NCI-H510A treated with DMSO at 0.1 percent for 48 hours (cell line): Measurements from ENCODE around the gene KLK13.
A peak's percentile ranks its signal among the peaks of the same experiment; 100 is the strongest.

Source experiments
- DNase-seq: peaks from one replicate; lab custom pipeline; 2025; lab: John Stamatoyannopoulos, UW

The KLK13 gene

DNA sequence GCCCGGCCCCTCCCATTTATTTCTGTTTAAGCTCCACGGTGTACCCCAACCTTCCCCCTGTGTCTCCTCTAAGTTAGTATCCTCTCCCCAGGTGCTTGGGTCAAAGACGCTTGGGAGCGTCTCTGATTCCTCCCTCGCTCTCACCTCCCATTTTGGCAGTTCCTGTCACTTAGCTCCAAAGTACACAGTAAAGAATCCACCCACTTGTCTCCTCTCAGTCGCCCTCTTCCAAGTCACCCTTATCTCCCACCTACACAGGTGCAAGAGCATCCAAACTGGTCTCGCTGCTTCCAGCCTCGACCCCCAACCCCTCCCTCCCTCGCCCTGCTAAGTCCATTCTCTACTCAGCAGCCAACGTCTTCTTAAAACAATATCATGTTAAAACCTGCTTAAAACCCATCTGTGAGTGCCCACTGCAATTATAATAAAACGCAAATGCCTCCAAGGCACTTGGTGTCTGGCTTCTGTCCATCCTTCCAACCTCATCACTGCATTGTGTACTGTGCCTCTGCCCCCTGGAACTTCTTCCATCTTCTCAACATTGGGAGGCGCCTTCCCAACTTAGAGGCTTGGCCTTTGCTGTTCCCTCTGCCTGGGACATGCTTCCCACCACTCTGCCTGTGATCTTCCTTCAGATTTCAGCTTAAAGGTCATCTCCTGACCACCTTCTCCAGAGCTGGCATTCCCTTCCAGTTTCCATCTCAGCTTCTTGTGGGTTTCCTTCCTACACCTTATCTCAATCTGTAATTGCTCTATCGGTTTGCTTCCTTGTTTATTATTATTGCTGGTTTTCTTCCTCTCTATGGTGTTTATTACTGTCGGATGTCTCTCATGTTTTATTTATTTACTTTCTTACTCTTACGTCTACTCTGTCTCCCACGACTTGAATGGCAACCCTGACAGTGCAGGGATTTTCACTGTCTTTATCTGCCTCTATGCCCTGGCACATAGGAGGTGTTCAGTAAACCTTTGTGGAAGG lies 27.3 kb upstream of the KLK13 start:
- peak; percentile 2 for DNase-seq

DNA sequence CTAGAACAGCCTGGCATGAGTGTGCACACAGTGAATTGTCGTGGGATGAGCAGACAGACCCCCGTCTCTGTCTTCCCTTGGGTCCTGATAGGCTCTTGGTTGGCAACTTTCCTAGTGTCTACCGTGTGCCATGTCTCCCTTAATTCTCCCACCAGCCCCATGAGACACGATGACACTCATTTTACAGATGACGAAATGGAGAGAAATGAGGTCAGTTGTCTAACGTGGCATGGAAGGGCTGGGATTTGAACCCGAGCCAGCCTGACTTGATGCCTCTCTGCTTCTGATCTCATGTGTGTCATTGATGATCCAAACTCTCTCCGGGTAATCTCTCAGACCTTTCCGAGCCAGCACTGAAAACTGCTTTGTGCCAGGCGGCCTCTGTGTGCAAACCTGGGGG lies 26.2 kb upstream of the KLK13 start:
- no peak for DNase-seq

DNA sequence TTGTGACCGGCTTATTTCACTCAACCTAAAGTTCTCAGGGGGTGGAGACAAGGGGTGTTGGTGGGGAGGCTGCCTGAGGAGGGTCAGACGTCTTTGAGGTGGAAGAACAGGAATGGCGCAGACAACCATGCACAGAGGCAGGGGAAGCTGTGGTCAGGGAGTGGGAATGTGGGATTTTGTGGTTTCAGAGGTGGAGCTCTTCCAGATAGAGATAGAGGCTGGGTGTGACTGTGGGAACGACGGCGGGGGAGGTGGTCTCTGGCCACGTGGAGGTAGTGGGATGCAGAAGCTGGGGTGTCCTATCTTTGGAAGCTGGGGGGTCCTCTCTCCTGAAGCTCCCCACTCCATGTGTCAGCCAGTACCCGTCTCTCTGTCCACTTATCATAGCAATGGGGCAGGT lies 25.6 kb upstream of the KLK13 start:
- DNase-seq = no peak

DNA sequence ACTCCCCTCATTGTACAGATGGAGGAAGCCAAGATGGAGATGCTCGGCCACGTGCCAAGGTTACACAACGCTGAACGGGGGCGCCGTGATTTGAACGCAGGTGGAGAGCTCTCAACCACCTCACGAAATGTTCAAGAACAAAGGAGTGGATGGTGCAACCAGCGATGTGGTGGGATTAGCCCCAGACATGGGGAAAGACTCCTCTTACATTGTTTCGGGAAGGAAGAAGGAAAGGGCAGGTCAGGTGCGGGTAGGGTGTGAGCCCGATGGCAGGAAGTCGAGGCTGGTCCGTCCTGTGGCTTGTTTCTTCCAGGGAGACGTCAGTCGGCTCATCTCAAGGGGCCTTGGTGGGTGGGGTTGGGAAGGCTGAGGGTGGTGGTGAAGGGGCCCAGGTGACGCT lies 24.9 kb upstream of the KLK13 start:
- no peak for DNase-seq

DNA sequence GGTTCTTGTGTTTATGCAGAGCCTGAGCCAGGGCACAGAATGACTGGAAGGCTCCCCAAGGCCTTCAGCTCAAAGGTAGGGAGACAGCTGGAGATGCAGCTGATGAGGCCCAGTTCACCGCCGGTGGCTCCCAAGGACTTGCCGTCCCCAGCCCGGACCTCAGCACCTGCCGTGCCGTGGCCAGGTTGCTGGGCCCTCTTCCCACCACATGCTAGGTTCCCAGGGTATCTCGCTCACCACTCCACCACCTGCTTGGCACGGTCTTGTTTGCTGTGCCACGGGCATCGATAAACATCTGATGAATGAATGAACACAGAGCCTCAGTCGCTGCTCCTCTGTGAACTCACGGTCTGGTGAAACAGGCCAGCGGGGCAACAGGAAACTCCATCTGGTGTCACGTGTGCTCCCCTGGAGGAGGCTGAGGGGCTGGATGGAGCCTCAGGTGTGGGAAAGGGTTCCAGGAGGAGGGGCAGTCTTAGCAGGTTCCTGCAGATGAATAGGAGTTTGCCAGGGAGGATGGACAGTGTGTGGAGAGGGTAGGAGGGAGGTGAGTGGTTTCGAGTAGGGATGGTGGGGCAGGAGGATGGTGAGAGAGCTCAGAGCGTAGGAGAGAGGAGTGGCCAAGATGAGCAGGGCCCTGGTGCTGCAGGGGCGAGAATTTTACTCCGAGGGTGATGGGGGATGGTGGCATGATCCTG lies 21.4 kb upstream of the KLK13 start:
- DNase-seq = no peak

DNA sequence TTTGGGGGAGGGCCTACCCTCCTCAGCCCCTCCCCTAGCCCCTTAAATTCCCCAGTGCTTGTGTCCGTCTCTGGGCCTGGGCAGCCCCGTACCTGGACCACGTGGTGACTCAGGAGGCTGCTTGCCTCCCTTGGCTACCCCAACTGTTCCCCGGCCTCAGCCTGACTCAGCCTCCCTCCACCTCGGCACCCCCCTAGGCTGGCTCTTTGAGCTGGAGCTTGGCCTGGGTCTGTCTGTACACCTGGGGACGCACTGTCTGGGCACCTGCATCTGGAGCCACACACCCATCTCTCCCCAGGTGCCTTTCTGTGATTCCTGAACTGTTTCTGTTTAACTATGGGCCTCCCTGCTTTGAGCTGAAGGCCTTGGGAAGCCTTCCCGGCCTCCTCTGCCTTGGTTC lies 19.6 kb upstream of the KLK13 start:
- no peak for DNase-seq

DNA sequence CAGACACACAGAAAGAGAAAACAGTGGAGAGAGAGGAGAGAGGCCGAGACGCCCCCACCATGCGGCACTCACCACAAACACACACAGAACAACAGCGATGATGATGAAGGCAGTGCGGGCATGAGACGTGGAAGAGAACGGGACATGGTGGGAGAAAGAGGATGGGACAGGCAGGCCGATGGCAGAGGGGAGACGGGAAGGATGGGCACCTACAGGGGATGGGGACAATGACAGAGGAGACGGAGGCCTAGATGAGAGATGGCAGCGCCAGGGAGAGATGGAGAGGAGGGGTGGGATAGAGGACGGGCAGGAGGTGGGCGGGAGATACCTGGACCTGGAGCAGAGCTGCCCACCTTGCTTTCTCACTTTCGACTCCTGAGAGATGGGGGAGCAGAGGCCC lies 18.9 kb upstream of the KLK13 start:
- no peak for DNase-seq

DNA sequence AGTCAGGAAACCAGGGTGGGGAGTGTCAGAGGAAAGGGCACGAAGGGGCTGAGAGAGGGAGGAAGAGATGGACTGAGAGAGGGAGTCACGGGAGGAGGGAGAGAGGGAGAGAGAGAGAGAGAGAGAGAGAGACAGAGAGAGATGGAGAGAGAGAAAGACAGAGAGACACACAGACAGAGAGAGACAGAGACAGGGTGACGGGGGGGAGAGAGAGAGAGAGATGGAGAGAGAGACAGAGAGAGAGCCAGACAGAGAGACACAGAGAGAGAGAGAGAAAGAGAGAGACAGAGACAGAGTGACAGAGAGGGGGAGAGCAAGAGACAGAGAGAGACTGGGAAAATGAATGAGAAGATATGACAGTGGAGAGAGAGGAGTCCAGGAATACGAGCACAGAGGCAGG lies 18.3 kb upstream of the KLK13 start:
- DNase-seq = no peak

DNA sequence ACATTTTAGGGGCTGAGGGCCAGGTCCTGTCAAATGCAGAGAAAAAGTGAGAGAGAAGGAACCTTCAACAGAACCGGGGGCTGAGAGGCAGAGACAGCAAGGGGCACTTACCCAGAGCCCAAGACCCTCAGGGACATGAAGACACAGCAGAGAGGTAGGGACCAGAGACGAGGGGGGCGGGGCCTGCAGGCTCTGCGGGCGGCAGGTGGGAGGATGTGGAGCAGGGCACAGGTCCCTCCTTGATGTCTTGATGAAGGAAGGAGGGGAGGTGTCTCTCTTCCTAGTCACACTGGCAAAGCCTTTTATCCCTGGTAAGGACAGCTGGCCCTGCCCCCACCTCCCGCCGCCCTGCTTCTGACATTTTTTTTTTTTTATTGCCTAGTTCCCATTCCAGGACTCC lies 17.7 kb upstream of the KLK13 start, which contains the start of gene KLK14:
KLK14 (minus strand) TSS at position 277 of the 400 bp plus-strand sequence; CDS start at position 4, 273 bp downstream.
- DNase-seq = no peak

DNA sequence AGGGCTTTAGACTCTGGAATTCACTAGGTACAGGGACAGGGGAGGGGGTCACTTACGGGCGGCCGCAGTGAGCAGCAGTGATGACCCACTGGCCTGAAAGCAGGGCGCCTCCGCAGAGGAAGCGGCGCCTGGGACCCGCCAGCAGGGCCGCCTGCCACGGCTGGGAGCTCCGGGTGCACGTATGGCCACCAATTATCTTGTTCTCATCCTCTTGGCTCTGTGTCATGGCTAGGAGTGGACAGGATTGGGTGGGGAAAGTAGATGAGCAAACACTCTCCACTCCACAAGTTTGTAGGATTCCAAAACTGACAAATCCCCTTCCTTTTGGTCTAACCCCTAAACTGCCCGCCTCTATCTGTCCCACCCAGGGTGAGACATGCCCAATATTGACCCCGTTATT lies 16.6 kb upstream of the KLK13 start:
- no peak for DNase-seq

DNA sequence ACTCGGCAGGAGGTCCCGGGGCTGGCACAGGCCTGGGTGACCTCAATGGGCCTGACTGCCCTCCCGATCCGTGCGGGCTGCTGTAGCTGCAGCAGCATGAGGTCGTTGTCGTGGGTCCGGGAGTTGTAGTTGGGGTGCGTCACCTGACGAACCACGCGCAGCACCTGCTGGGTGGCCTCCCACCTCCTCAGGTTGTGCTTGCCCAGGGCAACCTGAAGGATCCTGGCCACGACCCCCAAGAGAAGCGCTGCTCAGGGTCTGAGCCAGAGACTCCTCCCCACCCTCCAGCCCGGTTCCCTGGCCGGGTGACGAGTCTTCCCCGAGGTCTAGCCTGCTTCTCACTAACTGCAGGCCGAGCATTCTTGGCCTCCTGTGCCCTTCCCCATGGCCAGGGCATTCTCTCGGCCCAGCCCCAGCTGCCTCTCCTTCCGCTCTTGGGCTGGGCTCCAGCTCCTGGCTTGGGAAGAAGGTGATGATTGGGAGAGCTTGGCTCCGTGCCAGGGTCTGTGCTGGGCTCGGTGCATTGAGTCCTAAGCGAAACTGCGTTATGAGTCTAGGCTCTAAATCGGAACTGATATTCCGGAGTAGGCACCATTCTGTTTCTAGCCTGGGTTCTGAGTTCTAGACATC lies 14.7 kb upstream of the KLK13 start:
- no peak for DNase-seq

DNA sequence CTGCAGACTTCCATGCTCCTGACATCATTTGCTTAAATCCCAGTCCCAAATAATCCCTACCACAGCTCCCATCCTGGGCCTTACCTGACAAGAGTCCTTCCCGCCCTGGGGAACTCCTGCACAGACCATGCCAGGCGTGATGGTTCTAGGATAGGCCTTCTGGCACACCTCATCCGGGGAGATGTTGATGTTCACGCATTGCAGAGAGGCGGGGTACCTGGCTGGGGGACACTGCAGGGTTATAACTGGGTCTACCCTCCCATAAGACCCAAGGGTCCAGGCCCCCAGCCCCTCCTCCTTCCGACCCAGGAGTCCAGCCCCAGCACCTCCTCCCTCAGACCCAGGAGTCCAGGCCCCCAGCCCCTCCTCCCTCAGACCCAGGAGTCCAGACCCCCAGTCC lies 13.8 kb upstream of the KLK13 start:
- no peak for DNase-seq

DNA sequence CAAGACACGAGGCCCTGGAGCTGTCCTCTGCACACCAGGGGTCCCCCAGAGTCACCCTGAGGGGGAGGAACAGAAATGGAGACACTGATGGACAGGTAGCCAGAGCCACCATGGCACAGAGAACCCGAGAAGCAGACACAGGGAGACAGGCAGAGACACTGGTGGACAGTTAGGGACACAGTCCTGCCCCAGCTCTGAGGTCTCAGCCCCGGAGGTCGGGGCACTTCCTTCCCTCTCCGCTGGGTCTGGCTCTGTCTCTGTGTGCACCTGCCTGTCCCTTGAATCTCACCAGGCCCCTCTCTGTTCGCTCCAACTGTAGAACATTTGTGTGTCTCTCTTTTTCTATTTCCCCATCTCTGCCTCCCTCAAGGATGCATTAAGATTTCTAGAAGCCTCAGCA lies 13.2 kb upstream of the KLK13 start:
- no peak for DNase-seq

DNA sequence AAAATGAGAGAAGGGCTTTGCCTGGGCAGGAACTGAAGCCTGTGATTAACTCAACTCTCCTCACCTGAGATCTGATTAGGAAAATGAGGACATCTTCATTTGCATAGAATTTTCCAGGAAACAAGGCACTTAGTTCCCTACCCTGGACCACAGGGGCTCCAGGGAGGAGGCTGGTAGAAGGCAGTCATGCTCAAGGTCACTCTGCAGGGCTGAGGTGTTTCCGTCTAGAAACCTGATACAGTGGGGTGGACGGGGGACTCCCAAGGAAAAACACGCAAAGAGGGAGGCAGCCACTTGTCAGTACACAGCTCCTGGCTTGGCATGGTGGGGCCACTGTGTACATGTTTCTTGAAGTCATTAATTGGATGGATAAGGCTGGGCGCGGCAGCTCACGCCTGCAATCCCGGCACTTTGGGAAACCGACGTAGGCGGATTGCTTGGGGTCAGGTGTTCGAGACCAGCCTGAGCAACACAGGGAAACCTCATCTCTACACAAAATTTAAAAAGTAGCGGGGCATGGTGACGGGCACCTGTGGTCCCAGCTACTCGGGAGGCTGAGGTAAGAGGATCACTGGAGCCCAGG lies 11.8 kb upstream of the KLK13 start:
- DNase-seq = no peak

DNA sequence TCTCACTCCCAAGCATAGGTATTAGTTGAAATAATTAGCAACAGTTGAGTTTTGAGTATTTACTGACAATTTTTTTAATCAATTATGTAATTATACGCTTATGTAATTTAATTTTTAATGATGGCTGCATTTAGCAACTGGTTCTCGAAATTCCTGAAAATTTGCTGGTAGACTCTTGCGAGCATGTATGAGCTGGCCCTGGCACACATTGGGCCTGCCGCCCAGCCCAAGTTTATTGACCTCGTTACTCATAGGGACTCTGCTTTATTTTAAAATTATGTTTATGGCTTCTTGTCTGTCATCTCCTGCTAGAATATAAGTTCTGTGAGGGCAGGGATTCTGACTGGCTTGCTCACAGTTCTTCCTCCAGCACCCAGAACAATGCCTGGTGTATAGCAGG lies 11.1 kb upstream of the KLK13 start:
- DNase-seq = no peak

DNA sequence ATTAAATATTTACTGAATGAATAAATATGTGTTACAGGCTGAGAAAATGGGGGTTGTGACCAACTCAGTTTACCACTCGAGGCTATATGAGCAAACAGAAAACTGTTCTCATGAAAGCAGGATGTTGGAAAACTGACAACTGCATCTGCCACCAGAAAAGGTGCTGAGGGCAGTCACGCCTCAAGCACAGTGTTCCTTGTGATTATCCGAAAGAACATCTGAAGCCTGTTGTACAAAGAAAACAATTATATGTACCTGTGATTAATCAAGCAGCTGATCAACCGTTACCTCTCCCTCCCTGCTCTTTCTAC lies 6.2 kb upstream of the KLK13 start:
- DNase-seq = peak; percentile 51

DNA sequence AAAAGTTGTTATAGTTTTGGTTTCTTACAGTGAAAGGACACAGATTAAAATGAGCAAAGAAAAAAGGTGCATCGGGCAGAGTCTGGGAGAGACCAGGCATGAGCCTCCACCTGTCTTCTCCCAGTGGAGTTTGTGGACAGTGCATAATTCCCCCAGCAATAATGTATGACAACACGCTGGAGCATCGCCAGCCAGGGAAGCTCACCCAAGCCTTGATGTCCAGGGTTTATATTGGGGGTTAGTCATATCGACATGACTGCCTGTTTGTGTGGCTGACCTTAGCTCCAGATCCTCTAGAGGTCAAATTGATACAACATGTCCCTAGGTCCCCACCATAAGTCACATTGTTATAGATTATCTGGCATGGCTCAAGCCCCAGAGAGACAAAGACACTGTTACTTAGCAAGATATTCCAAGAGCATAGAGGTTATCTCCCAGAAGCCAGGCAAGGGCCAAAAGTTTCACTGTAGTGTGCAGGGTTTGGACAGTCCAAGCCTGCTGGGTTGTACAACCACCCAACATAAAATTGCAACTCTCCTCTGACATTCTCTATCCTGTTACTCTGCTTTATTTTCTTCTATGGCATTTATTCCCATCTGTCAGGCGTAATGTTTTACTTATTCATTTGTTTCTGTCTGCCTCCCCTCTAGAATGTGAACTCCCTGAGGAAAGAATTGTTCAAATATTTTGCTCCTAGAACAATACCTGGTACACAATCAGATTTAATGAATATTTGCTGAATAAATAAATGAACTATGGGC lies 5.6 kb upstream of the KLK13 start:
- peak; percentile 51 for DNase-seq

DNA sequence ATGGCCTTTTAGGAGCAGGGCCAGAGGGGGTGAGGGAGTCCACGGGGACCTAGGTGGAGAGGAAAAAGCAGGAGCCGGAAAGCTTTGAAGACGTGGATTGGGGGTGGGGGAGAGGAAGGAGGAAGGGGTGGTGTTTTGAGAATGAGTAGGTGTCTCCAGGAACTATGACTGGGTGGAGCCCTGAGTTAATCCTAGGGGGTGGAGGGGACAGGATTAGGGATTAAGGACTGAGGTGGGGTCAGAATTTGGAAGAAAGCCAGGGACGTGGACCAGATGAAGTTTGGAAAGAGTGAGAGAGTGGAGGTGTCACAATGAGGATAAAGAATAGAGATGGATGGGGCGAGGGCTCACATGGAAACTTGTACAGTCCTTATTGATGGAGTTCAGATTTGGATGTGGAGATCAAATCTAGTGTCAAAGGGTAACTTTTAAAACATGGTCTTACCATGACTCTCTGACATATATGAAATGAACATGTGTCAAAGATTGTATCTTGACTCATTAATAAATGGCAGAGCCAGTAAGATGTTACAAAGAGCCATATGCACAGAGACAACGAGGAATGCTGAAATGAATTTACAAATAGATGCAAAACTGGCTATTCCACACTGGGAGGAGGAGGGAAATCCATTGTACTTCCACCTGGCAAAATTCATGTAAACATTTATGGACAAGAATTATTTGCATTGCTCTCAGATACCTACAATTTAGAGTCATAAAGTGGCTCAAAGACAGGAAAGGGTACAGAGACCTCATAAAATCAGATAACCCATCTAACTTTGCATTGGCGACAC lies 1.7 kb upstream of the KLK13 start:
- no peak for DNase-seq

DNA sequence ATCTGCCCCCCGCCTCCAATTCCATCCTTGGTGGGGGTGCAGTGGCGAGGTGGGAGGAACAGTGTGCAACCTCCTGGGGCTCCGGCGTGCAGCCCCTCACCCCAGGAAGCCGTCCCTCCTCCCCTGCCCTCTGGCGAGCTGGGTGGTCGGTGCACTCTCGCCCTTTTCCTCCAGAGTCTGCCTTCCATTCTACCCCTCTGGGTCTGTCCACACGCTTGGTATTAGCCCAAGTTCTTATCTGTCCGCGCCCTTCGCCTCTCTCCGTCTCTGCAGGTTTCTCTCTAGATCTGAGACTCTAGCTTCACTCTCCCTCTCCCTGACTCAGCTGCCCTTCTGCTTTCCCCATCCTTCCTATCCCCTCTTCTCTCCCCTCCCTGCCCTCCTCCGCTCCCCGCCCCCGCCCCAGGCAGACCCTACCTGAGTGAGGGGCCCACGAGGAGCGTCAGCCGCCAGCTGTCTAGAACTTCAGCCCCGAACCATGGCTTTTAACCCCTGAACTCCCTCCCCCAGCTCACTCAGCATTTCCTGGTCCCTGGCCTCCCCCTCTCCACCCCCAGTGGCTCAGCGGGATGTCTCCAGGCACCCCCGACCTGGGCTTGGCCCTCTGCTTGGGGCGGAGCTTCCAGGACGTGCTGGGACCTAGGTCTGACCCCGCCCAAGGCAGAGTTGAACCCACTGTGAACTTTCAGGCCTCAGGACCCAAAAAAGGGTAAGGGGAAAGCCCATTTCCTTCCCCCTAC lies 499 bp upstream of the KLK13 start:
- DNase-seq = no peak

DNA sequence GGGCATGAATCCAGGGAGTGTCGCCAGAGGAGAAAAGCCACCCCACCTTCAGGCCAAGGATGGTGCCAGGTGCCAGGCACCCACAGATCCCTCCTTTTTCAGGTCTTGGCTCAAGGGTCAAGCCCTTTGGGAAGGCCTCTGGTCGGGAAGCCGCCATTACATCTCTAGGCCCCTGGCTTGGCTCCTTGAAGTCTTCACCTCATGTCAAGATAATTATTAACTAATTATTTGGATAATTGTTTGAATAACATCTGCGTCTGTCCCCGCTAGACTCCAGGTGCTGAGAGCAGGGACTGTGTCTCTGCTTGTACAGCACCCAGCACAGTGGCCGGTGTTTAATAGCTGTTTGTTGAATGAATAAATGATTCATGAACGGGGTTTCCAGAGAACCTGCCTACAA lies 1.2 kb downstream of the KLK13 start:
- no peak for DNase-seq
